NCI-H460 (cell line): ENCODE data around the gene EDIL3. TPM values are rescaled to one million over a fixed set of nuclear protein-coding genes. Genes with fewer than 3 reads are reported as not detected.
"Not testable (repeated sequence)": the region's sequence is repeated elsewhere in the genome, so short reads cannot be mapped to it uniquely, and the experiment has no call there.

Experiments
- DNase-seq: peaks from one replicate; pipeline ENCODE4 v3.0.0-alpha.2; 2016; ENCODE audit warnings: low read depth; ENCODE audit errors: extremely low read depth
- total RNA-seq: library from RNA; depleted of rRNA; stranded (reverse); fragments of >200 nt; shearing (Covaris generic); gene quantifications from 2 replicates; pipeline ENCODE4 v1.2.3, GENCODE V29; 2014

EDIL3 gene
- total RNA-seq, 1 experiment from 2014 or later, result 39.4 TPM

- no peak for DNase-seq
These were observed 182.5 kb downstream of the EDIL3 start for GRCh38 chr5:84202136-84202535.

- no peak for DNase-seq
These were observed 187.1 kb downstream of the EDIL3 start for GRCh38 chr5:84197538-84197937.

GRCh38 chr5:84191281-84191680 is 193.4 kb downstream of the EDIL3 start:
- no peak for DNase-seq

- no peak for DNase-seq
These were observed 199.8 kb downstream of the EDIL3 start for GRCh38 chr5:84184857-84185256.

GRCh38 chr5:84181093-84181492 is 203.6 kb downstream of the EDIL3 start:
- no peak for DNase-seq

GRCh38 chr5:84168841-84169240 is 215.8 kb downstream of the EDIL3 start:
- no peak for DNase-seq

GRCh38 chr5:84163671-84164070 is 221.0 kb downstream of the EDIL3 start:
- DNase-seq, result no peak

GRCh38 chr5:84162695-84163094 is 222.0 kb downstream of the EDIL3 start:
- no peak for DNase-seq

- DNase-seq, result not testable (repeated sequence)
These were observed 224.0 kb downstream of the EDIL3 start for GRCh38 chr5:84160650-84161049.

GRCh38 chr5:84149094-84149493 is 235.6 kb downstream of the EDIL3 start:
- no peak for DNase-seq

- no peak for DNase-seq
These were observed 236.0 kb downstream of the EDIL3 start for GRCh38 chr5:84148651-84149050.

- DNase-seq, result no peak
These were observed 247.1 kb downstream of the EDIL3 start for GRCh38 chr5:84137541-84137940.

- no peak for DNase-seq
These were observed 253.3 kb downstream of the EDIL3 start for GRCh38 chr5:84131372-84131771.

- no peak for DNase-seq
These were observed 254.6 kb downstream of the EDIL3 start for GRCh38 chr5:84130006-84130580.

- DNase-seq, result no peak
These were observed 259.5 kb downstream of the EDIL3 start for GRCh38 chr5:84125216-84125615.

- DNase-seq, result no peak
These were observed 265.4 kb downstream of the EDIL3 start for GRCh38 chr5:84119252-84119651.

GRCh38 chr5:84118551-84118950 is 266.1 kb downstream of the EDIL3 start:
- DNase-seq, result no peak

GRCh38 chr5:84115727-84116126 is 269.0 kb downstream of the EDIL3 start:
- no peak for DNase-seq

- DNase-seq, result no peak
These were observed 271.2 kb downstream of the EDIL3 start for GRCh38 chr5:84113246-84114105.

- no peak for DNase-seq
These were observed 291.9 kb downstream of the EDIL3 start for GRCh38 chr5:84092738-84093137.

GRCh38 chr5:84091127-84091799 is 293.4 kb downstream of the EDIL3 start:
- no peak for DNase-seq

GRCh38 chr5:84088996-84089395 is 295.7 kb downstream of the EDIL3 start:
- DNase-seq, result peak; percentile 52
